Measurements from ENCODE around the gene GALNT3.

GALNT3 gene

GRCh38 chr2:165793161-165793778 lies 777 bp downstream of the GALNT3 start:
- no peak overlapping the region for H3K9ac ChIP-seq (ENCODE audit: low read depth, low read length)
- no peaks in the 10 kb centered on the region for H3K36me3 ChIP-seq (ENCODE audit: insufficient read depth, low read length)
- no peaks in the 10 kb centered on the region for H3K27me3 ChIP-seq (ENCODE audit: insufficient read depth, low read length, poor library complexity)
- H3K4me1 ChIP-seq (ENCODE audit: insufficient read depth, low read length): peaks cover 10% of the 10 kb centered on the region
- ATAC-seq (ENCODE audit: insufficient read depth, low read depth) (no peak), DNase-seq (no peak)
- H3K4me3 ChIP-seq (ENCODE audit: low read depth in 1 of 2, low read length in 2 of 2): no peak overlapping the region
- H4K20me1 ChIP-seq (ENCODE audit: insufficient read depth, low read length): no peaks in the 10 kb centered on the region
- no peak overlapping the region for H3K27ac ChIP-seq (ENCODE audit: low read length)
- H3K9me3 ChIP-seq (ENCODE audit: insufficient read depth, low read length, severe bottlenecking): no peaks in the 10 kb centered on the region
- H3K4me2 ChIP-seq (ENCODE audit: insufficient read depth, low read length): no peak overlapping the region
- no peaks in the 10 kb centered on the region for H3K79me2 ChIP-seq (ENCODE audit: insufficient read depth, low read length)
- no peak for TF ChIP-seq EZH2 (IDR thresholded peaks at IDR 0.05; ENCODE audit: borderline replicate concordance, low read depth, low read length, severe bottlenecking)
- TF ChIP-seq CTCF (IDR thresholded peaks at IDR 0.05; ENCODE audit: borderline replicate concordance, extremely low read depth, low read length, poor library complexity, severe bottlenecking): no peak
- no peak overlapping the region for H2AFZ ChIP-seq (ENCODE audit: low read depth, low read length)

GRCh38 chr2:165792104-165792454 lies 2.0 kb downstream of the GALNT3 start:
- H3K79me2 ChIP-seq (ENCODE audit: insufficient read depth, low read length): no peaks in the 10 kb centered on the region
- H3K4me1 ChIP-seq (ENCODE audit: insufficient read depth, low read length): peaks cover 10% of the 10 kb centered on the region
- no peaks in the 10 kb centered on the region for H4K20me1 ChIP-seq (ENCODE audit: insufficient read depth, low read length)
- ATAC-seq (ENCODE audit: insufficient read depth, low read depth) (no peak), DNase-seq (no peak)
- no peak overlapping the region for H3K9ac ChIP-seq (ENCODE audit: low read depth, low read length)
- no peak overlapping the region for H2AFZ ChIP-seq (ENCODE audit: low read depth, low read length)
- no peak overlapping the region for H3K4me2 ChIP-seq (ENCODE audit: insufficient read depth, low read length)
- TF ChIP-seq CTCF (IDR thresholded peaks at IDR 0.05; ENCODE audit: borderline replicate concordance, extremely low read depth, low read length, poor library complexity, severe bottlenecking): no peak
- TF ChIP-seq EZH2 (IDR thresholded peaks at IDR 0.05; ENCODE audit: borderline replicate concordance, low read depth, low read length, severe bottlenecking): no peak
- H3K9me3 ChIP-seq (ENCODE audit: insufficient read depth, low read length, severe bottlenecking): no peaks in the 10 kb centered on the region
- no peaks in the 10 kb centered on the region for H3K27me3 ChIP-seq (ENCODE audit: insufficient read depth, low read length, poor library complexity)
- H3K4me3 ChIP-seq (ENCODE audit: low read depth in 1 of 2, low read length in 2 of 2): no peak overlapping the region
- H3K27ac ChIP-seq (ENCODE audit: low read length): no peak overlapping the region
- no peaks in the 10 kb centered on the region for H3K36me3 ChIP-seq (ENCODE audit: insufficient read depth, low read length)

GRCh38 chr2:165791421-165792103 lies 2.5 kb downstream of the GALNT3 start:
- DNase-seq (no peak), ATAC-seq (ENCODE audit: insufficient read depth, low read depth) (no peak)
- Histone ChIP-seq H3K36me3 (ENCODE audit: insufficient read depth, low read length) (no peaks in the 10 kb centered on the region), H3K9ac (ENCODE audit: low read depth, low read length) (no peak overlapping the region), H3K4me2 (ENCODE audit: insufficient read depth, low read length) (no peak overlapping the region), H3K4me3 (ENCODE audit: low read depth in 1 of 2, low read length in 2 of 2) (no peak overlapping the region), H3K4me1 (ENCODE audit: insufficient read depth, low read length) (peaks cover 10% of the 10 kb centered on the region), H3K79me2 (ENCODE audit: insufficient read depth, low read length) (no peaks in the 10 kb centered on the region), H2AFZ (ENCODE audit: low read depth, low read length) (no peak overlapping the region), H4K20me1 (ENCODE audit: insufficient read depth, low read length) (no peaks in the 10 kb centered on the region), H3K27me3 (ENCODE audit: insufficient read depth, low read length, poor library complexity) (no peaks in the 10 kb centered on the region), H3K27ac (ENCODE audit: low read length) (no peak overlapping the region), H3K9me3 (ENCODE audit: insufficient read depth, low read length, severe bottlenecking) (no peaks in the 10 kb centered on the region)
- TF ChIP-seq EZH2 (IDR thresholded peaks at IDR 0.05; ENCODE audit: borderline replicate concordance, low read depth, low read length, severe bottlenecking) (no peak), CTCF (IDR thresholded peaks at IDR 0.05; ENCODE audit: borderline replicate concordance, extremely low read depth, low read length, poor library complexity, severe bottlenecking) (no peak)

Measured in DND-41 (cell line).